WTC11 (cell line): Measurements from ENCODE around the gene NTRK3.

ENCODE experiments used
- CTCF ChIP-seq: fragments of 200-600 bp; IDR thresholded peaks from 2 replicates; pipeline ENCODE4 v1.8.0; 2022; ENCODE audit warnings: antibody characterized with exemption
- JUN ChIP-seq: sonication (generic); formaldehyde crosslinking; IDR thresholded peaks from 2 replicates; pipeline ENCODE4 v1.8.0; 2023; ENCODE audit warnings: mild to moderate bottlenecking, missing genetic modification reagents

GRCh38 chr15:88013111-88013510, 243.4 kb downstream of the NTRK3 start:
- TF ChIP-seq JUN (CRISPR knock-in tag) (no peak), CTCF (no peak)
